Mesangial cell (primary cell): ENCODE data around the gene KLF6. TPM values are rescaled to one million over a fixed set of nuclear protein-coding genes. Genes with fewer than 3 reads are reported as not detected.

ENCODE experiments used
- total RNA-seq: library from RNA; depleted of rRNA; stranded (reverse); fragments of >200 nt; gene quantifications from 2 replicates; pipeline ENCODE4 v1.2.3, GENCODE V29; 2015

The KLF6 gene
- total RNA-seq = 63.8 and 80.8 TPM in 2 replicates

DNA sequence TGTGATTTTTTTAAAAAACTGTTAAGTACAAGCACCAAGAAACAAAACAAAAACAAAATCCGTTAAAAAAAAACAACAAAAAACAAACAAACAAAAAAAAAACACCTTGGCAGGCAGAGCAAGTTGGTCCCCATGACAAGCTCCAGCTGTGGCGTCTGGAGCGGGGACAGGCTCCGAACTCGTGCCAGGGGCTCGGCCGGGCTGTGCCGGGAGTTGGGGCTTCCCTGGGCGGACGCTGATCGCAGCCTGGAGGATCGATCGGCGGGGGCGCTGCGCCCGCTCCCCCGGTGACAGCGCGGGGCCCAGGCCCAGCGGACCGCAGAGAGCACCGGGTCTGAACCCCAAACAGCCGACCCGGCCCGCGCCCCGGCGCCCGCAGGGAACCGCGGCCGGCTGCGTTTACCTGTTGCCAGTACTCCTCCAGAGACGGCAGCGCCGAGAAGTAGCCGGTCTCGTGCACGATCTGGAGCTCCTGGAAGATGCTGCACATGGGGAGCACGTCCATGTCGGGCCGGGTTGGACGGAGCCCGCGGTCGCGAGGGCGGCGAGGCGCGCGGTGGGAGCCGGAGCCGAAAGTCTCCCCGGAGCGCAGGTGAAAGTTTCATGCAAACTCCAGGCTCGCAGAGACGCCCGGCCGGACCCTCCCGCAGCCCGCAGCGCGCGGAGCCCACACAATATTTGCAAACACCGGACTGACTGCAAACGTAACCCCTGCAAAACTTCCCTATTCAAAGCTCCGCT lies at the start of gene KLF6:
TSS of gene KLF6 (minus strand) at position 700 of the 741 bp plus-strand sequence. CDS start at position 505, 195 bp downstream.

